GM18508 (cell line): ENCODE data around the gene ZBTB21.
"Not testable (repeated sequence)": the region's sequence is repeated elsewhere in the genome, so short reads cannot be mapped to it uniquely, and the experiment has no call there.

Source experiments
- ATAC-seq: cut with Tn5 transposase; IDR thresholded peaks from one replicate; pipeline ENCODE4 v1.9.1; 2021; ENCODE audit warnings: moderate number of reproducible peaks; ENCODE audit not compliant: insufficient read depth, unreplicated experiment

The ZBTB21 gene

DNA sequence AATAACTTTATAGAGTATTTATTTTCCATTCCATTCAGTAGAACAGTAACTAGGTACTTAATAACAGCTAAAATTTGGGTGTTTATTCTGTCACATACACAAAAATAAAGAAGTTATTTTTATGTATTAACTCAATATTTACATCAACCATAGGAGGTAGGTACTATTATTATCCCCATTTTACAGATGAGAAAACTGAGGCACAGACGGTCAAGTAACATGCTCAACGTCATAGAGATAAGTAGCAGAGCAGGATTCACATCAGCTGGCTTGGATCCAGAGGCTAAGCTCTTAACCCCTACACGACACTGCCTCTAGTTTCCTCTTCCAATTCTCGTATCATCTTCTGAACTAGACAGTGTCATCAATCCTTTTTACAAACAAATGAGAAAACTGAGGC lies 9.3 kb downstream of the ZBTB21 start:
- ATAC-seq: no peak

DNA sequence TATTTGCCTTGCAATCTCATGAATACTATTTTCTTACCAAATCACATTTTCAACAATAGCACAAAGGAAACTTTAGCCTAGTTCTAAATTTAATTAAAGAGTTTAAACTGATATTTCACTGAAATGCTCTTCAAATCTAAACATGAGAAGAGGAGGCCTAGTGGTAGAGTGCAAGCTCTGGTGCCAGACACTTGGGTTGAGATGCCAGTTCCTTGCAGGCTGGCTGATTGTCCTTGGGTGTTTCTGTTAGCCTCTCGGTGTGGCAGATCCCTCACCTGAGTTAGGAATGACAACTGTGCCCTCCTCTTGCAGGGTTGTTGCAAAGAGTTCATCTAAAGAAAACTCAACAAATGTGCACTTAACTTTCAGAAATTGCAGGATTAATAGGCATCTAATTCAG lies 12.5 kb downstream of the ZBTB21 start:
- ATAC-seq: no peak

DNA sequence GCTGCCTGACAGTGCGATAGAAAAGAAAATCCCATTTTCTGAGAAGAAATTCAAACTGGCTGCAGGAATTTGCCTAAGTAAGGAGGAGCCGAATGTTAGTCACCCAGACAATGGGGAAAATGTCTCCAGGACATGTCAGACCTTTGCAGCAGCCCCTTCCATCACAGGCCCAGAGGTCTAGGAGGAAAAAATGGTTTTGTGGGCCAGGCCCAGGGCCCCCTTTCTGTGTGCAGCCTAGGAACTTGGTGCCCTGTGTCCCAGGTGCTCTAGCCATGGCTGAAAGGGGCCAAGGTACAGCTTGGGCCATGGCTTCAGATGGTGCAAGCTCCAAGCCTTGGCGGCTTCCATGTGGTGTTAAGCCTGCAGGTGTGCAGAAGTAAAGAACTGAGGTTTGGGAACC lies 14.6 kb downstream of the ZBTB21 start:
- ATAC-seq: no peak

DNA sequence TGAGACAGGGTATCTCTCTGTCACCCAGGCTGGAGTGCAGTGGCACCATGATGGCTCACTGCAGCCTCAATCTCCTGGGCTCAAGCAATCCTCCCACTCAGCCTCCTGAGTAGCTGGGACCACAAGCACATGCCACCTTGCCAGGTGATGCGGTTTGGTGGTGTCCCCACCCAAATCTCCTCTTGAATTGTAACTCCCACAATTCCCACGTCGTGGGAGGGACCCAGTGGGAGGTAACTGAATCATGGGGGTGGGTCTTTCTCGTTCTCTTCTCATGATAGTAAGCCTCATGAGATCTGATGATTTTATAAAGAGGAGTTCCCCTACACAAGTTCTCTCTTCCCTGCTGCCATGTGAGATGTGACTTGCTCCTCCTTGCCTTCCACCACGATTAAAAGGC lies 15.5 kb downstream of the ZBTB21 start:
- ATAC-seq: not testable (repeated sequence)

DNA sequence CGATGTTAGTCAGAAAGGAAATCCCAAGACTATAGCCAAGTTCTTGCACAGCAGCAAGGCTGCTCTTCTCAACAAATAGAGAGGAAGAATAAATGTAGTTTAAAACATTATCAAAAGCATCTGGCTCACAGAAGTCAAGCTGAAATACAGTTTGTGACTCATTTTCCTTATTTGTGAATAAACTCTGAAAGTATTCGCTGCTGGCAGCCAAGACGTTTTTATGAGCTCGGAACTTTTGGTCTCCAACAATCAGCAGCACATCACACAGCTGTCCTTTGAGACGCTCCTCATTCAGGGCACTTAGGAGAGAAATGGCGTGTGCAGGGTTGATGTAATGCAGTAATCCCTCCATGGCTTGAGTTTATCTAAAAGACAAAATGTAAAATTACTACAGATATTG lies 16.4 kb downstream of the ZBTB21 start:
- ATAC-seq: no peak

DNA sequence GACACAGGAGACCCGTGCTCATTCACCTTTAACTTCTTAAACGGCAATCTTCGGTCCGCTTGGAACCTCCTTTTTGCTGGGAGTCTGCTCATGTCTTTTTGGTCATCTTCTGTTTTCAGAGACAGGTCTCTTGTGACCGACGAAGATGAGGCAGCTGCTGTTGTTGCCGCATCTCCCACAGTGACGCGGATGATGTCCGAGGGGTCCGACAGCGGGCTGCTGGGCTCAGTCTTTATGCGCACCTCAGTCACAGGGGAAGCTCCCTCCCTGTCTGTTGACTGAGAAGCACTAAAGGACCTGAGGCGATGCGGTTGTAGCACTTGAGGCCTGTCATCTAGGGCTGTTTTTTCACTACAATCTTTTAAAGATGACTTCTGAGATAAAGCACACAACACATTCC lies 17.6 kb downstream of the ZBTB21 start:
- no peak for ATAC-seq

DNA sequence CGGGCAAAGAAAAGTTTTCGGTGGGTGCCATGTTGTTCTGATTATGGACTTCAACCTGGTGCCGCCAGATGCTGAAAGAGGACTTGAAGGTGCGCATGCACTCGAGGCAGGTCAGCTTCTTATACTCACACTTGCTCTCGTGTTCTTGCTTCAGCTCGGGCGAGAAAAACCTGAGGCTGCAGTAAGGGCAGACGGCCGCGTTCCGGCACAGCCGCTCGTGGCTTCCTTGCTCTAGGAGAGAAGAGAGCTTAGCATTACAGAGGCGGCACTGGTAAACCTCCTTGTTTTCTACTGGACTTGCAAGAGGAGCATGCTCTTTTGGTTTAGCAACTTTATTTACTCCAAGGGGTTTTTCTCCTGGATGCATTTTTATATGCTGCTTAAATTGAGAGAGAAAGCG lies 18.5 kb downstream of the ZBTB21 start:
- no peak for ATAC-seq

DNA sequence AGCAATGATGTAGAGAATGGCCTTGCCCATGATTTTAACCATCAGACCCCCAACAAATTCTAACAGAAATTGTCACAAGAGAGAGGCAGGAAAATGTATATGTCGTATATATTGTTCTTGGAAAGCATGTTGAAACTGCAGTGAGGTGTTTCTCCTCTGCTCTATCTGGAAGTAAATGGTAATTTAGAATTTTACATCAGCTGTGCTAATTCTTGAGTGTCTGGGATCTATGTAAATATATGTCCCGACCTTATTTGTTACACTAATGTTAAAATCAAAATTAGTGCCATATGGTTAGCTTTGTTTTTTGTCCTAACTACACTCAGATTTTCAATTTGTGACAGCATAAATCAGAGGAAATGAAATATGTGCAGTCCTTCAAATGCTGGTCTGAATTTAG lies 20.5 kb downstream of the ZBTB21 start:
- no peak for ATAC-seq

DNA sequence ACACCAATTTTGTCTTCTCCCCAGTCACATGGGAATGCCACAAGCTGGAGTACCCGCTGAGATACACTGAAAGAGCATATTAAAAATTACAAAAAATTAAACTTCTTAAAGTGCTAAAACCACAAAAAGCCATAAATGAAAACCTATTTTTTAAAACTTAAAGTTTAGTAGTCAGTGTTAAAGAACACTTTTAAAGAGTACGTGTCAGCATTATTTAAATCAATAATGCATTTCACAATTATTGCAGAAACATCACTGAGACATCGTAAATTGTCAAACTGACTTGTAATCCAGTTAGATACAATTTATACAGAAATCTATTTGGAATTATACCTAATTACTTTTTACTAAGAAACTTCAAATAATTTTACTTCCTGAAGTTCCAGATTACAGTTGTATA lies 22.9 kb downstream of the ZBTB21 start:
- no peak for ATAC-seq

DNA sequence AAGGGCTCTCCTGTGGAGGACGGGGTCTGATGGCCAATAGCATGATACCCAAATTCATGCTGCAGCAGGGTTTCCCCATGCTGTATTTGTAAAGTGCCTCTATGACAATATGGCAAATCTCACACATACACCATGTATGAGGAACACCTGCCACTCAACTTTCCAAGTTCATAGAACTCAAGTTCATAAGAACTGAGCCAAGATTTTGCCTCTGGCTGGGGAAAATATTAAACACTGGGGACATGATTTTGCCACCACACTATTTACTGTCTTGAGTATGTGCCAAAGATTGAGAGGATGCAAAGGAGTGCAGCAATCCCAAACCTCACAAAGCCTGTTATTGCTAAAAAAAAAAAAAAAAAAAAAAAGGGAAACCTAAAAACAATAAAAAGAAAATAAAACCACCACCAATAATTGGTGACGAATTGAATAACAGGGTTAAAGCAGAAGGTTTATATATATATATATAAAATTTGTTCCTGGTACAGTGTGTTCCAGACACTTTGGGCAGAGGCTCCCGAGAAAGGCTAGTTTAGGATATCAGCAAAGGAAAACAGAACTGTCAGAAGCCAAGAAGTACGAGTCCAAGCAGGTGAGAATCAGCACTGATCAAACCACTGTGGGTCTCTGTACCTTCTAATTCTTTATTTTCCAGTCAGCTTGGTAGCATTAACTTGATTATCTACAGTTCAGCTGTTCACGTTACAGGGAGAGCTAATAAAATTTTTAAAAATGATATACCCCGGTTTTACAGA lies 24.3 kb downstream of the ZBTB21 start:
- no peak for ATAC-seq

DNA sequence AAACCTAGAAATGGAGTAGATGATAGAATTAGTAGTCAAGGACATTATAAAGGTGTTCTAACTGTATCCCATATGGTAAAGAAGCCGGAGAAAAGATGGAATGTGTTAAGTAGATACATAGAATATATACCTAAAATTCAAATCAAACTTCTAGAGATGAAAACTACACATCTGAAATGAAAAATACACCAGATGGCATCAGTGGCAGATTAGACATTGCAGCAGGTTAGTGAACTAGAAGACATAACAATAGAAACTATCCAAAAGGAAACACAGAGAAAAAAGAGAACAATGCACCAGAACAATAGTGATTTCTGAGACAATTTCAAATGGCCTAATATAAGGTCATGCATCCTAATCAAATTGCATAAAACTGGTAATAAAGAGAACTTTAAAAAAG lies 26.9 kb downstream of the ZBTB21 start:
- no peak for ATAC-seq

DNA sequence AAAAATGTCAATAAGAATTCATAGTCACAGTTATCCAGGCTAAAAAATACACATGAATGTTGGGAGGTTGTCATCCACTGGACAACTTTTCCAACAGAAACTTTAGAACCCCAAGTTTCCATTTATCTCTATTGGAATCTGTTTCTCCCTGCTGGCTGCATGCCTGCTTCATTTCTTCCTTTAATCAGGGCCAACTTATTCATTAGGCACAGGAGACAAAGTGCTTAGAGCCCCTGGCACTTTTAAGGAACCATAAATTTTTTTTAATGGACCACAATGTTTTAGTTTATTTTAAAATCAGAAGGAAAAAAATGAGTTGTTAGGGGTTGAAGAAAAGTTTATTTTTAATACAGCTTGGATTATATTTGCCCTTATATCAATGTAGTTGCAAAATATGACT lies 29.6 kb downstream of the ZBTB21 start:
- no peak for ATAC-seq

DNA sequence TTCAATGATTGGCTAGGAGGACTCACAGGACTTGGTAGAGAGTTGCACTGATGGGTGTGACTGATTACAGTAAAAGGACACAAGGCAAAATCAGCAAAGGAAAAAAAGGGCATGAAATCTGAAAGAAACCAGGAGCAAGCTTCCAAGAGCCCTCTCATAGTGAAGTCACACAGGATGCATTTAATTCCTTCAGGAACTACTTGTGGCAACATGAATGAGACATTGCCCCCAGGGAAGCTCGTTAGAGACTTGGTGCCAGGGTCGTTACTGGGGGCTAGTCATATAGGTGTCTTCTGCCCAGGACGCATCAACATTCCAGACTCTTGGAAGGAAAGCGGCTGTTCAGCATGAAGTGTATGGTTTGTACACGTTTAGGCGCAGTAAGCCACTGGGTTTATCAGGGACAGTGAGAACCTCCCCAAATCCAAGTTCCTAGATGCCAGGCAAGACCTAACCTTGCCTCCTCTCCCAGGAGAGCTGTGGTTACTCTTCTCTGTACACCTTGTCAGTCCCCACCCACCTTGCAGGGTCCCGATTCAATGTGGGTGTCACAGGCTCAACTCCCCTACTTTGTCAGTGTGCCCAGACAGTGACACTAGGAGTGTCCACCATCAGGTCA lies 30.3 kb downstream of the ZBTB21 start:
- ATAC-seq: no peak

DNA sequence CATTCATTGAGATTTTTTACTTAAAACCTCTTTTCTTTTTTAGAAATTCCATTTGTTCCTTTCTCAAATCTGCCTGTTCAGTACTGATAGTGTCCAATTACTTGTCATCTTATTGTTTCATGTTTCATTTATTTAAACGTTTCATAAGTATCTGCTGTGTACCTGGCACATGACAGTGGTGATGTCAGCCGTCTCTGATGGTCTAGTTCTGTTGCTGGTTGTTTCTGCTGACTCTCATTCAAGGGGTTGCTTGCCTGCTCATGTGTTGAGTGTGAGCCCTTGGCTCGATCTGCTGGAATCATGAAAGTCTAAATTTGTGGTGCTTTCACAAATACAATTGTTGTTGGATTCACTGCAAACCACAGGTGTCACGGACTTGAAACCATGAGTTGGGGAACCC lies 30.8 kb downstream of the ZBTB21 start:
- ATAC-seq: no peak

DNA sequence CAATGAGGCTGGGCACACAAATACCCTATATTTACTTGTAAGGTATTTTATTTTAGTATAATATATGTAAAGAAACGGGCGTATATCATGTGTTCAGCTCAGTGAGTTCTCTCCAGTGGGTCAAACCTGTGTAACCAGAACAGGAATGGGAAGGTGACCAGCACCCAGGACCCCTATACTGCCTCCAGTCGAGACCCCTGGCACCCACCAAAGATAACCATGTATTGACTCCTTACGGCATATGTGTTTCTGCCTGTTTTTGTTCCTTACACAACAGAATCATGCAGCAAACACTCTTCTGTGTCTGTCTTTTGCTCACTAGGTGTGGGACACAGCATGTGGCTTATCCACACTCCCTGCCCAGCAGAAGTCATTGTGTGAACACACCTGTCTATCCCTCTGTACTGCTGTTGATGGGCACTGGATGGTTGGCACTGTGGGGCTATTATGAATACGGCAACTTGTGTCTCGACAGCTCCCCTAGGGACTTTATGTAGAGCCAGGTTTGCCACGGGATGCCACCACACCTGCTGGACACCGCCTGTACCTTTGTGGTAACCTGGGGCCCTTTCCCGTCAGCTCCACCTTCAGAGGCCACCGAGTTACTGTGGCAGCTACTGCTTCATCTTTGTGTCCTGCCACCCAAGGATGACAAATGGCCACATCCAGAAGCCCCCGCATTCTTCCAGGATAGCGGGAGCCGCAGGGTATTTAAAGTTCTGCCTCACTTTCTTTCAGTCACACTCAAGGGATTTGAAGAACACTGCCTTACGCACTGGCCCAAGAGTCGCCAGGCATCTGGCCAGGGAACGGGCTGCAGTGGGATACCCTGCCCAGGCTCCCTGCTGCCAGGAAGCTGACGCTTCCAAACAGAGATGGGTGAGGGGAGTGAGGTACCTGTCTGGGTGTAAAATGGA lies 32.9 kb downstream of the ZBTB21 start:
- ATAC-seq: no peak

DNA sequence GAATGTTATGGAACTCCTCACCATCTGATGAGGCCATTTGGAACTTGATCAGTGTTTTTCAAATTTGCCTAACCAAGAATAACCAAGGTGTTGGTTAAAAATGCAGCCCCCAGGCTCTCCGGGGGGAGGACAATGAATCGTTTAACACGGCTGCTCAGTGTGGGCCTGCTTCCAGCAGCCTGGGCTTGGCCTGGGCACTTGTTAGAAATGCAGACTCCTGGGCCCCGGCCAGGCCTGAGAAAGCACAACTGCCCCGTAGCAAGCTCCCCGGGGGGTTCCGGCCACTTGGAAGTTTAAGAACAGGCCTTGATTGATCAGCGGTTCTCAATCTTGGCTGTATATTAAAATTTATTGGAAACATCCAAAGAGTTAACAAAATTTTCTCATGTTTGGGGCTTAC lies 33.5 kb downstream of the ZBTB21 start:
- ATAC-seq: no peak

DNA sequence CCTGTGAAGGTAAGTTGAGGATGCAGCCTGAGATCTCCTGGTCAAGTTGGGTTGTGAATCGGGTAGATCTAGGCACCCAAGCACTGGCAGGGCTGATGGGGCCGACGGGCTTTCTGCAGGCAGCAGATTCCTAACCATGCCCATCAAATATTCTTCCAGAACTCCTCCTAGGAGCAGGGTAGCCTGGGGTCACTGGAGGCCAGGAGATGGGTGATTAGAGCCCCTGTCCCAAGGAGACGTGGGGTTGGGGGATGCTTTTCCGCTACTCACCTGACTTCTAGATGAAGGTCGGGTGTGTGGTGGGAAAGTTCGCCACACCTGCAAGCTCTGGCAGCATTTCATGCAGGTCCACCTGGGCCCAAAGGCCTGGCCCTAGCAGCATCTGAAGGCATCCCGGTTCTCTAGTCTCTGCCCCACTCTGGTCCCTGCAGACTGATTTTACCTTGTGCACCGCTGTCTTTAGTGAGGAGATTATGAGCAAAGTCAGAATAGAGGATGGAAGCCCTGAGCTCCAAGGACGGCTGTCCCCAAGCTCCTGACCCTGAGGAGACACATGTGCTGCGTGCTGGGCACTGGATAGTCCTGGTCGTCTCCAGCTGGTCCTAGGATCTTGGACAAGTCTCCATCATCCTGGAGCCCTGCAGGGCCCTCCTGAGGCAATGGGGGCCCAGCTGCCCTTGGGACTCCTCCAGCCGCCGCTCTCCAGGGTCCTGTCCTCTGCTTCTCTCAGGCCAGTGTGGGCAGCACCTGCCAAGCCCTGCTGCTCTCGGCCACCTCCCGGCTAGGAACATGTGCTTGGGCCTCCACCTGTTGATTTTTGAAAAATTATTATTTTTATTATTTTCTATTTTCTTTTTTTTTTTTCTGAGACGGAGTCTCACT lies 34.5 kb downstream of the ZBTB21 start:
- no peak for ATAC-seq

DNA sequence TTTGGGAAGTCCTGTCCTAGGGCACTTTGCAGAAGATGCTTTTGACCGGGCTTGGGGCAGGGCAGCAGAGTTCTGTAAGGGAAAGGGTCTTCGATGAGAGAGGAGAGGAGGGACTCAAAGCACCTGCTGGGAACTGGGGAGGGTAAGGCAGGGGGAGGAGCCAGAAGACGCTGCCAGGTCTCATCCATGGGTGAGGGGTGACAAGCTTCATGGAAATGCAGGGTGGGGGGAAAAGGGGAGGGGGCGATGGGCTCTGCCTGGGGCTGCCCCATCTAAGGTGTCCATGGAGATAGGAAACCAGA lies 35.5 kb downstream of the ZBTB21 start:
- no peak for ATAC-seq

DNA sequence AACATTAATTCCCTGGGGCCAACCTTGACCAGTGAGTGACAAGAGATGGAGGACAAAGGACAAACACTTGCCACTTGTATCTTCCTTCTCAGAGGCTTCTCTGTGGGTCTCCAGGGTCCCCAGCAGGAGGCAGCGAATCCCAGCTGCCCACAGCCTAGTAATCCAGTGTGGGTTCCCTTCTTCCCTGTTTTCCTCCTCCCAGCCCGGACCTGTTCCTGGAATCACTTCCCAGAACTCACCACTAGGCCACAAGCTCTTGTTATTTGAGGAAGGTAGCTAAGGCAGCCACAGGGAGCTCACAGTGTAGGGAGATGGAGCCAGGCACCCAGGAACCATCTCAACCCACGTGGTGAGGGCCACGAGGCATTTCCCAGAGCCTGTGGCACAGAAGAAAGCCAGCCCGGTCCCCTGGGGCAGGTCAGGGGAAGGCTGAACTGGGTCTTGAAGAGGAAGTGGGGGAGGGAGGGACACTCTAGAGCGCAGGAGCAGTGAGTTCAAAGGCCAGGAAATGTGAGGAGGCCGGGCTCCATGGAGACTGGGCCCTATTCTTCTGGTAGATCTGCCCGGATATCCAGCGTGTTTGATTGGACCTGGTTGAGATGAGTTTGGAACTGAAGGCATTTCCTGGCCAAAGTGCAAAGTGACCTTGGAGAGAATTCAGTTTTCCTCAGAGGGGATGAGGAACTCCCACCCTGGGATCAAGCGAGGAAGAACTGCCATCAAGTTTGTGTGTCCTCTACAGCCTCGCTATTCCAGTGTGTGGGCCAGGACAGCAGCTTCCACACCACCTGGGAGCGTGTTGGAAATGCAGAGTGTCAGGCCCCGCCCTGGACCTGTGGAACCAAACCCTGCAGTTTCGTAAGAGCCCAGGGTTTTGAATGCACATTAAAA lies 36.1 kb downstream of the ZBTB21 start:
- ATAC-seq: no peak

DNA sequence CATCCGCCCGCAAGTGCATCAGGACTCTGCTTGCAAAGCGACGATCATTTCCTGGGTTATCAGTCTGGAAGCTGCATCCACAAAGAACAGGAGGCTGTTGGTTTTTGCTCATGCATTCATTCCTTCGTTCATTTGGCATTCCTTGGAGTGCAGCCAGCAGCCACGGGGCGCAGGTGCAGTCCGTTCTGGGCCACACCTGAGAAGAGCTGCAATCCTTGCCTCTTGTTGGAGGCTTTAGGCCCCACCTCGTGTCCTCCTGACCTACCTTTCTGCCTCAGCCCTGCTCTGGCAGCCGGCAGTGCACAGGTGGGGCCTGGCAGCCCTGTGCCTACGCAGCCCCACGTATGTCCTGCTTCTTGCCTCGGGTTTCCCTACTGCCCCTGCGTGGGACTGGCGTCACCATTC lies 36.7 kb downstream of the ZBTB21 start:
- no peak for ATAC-seq
